Pancreas (tissue), 10 donors: ENCODE data around the gene GUCY1A2. TPM values are rescaled to one million over a fixed set of nuclear protein-coding genes. Genes with fewer than 3 reads are reported as not detected.

Experiments used
- ATAC-seq, 4 donors: fragments of 200-7000 bp; cut with Tn5 transposase; one replicate each; pipeline versions ENCODE4 v1.8.0 to v1.9.1; 2020; ENCODE audit warnings: mild to moderate bottlenecking in 4 of 4, moderate library complexity in 4 of 4
- DNase-seq, 6 donors: peaks; one replicate each; pipeline ENCODE4 v3.0.0-alpha.2; 2020
- FAIRE-seq: peaks from 2 replicates; lab custom pipeline; 2012; peaks lifted over from hg19 to GRCh38; lab: Jason Lieb, UNC
- H3K27ac ChIP-seq, 4 donors: fragments of 200-600 bp; sonication (generic); 1 replicate in 3 of 4; 2 replicates in 1 of 4; pipeline versions ENCODE4 v1.5.0 to v1.8.0; 2020
- H3K27me3 ChIP-seq, 4 donors: fragments of 200-600 bp; one replicate each; pipeline ENCODE4 v1.8.0; 2021
- H3K36me3 ChIP-seq, 3 donors: fragments of 200-600 bp; sonication (generic) in 1 of 3; one replicate each; pipeline versions ENCODE4 v1.5.0 to v1.8.0; 2020 to 2021
- H3K4me1 ChIP-seq, 3 donors: fragments of 200-600 bp; one replicate each; pipeline ENCODE4 v1.8.0; 2021
- H3K4me3 ChIP-seq, 4 donors: fragments of 200-600 bp; sonication (generic) in 2 of 4; one replicate each; pipeline versions ENCODE4 v1.5.0 to v1.8.0; 2020 to 2021
- H3K9me3 ChIP-seq, 4 donors: fragments of 200-600 bp; one replicate each; pipeline ENCODE4 v1.8.0; 2021
- CTCF ChIP-seq, 4 donors: fragments of 200-600 bp; sonication (generic) in 3 of 4; IDR thresholded peaks; one replicate each; pipeline versions ENCODE4 v1.5.0 to v1.8.0; 2021; ENCODE audit warnings: antibody characterized with exemption in 4 of 4
- WGBS, 2 donors: extraction: QIAGEN DNeasy Blood & Tissue Kit; methylation state at CpG; one replicate each; pipeline ENCODE4 v1.1.7; 2013; 5-methylcytosine and 5-hydroxymethylcytosine counted together
- intact Hi-C, 3 donors: fragments of 100-400 bp; cut with DNase I; formaldehyde crosslinking; loops; one replicate each; pipeline versions ENCODE4 v1.11.1 to v1.14.2; 2022
- polyA plus RNA-seq, 2 donors: library from polyadenylated mRNA; stranded (reverse); fragments of 200-250 nt; gene quantifications; one replicate each; pipeline ENCODE4 v1.2.3, GENCODE V29; 2013
- total RNA-seq, 6 donors: library from RNA; stranded (reverse); fragmentation: NEBNext Ultra II Directional in 4 of 6; extraction: Animal tissue kit (Norgen Biotek cat#: 25700) in 4 of 6; gene quantifications; one replicate each; pipeline versions ENCODE4 v1.2.1 to v1.2.4, GENCODE V29; 2021 to 2023
- donor health status: healthy with polysubstance abuse.
- donor health status: DM: no; HTN: no; CAD: no; lungs with moderate emphysema.
- donor health status: DM: no; HTN: no; CAD: no.
- donor health status: control.
- donor health status: control.
- donor health status: Bipolar disorder and iron deficiency.
- donor health status: DM: yes; HTN: yes; CAD: no.
- donor health status: DM: no; HTN: no; CAD: no.
- donor health status: DM: no; HTN: no; CAD: no.
- donor health status: DM: yes; HTN: yes; CAD: no.

GUCY1A2 gene
- total and polyA plus RNA-seq, 8 donors: 1.1 to 14.5 (median 7.9) TPM

GRCh38 chr11:106969644-106970355 lies 48.5 kb downstream of the GUCY1A2 start:
- H3K9me3 ChIP-seq: no peaks in the 10 kb centered on the region
- H3K4me1 ChIP-seq: no peaks in the 10 kb centered on the region
- ATAC-seq (no peak), FAIRE-seq (no peak), DNase-seq (no peak)
- H3K36me3 ChIP-seq: no peaks in the 10 kb centered on the region
- intact Hi-C loops: no loop called here
- H3K27me3 ChIP-seq: no peaks in the 10 kb centered on the region
- no peak overlapping the region for H3K4me3 ChIP-seq
- no peak for TF ChIP-seq CTCF (IDR thresholded peaks at IDR 0.05)
- WGBS, 2 donors: 79 to 94% methylated on average over 1 of the region's 1 CpG
- H3K27ac ChIP-seq: no peak overlapping the region

- no peak overlapping the region for H3K4me3 ChIP-seq
- TF ChIP-seq CTCF (IDR thresholded peaks at IDR 0.05): no peak
- no peaks in the 10 kb centered on the region for H3K9me3 ChIP-seq
- FAIRE-seq (no peak), ATAC-seq (no peak), DNase-seq (no peak)
- no peaks in the 10 kb centered on the region for H3K4me1 ChIP-seq
- H3K27me3 ChIP-seq: no peaks in the 10 kb centered on the region
- intact Hi-C loops: no loop called here
- WGBS, 2 donors: 67 to 85% methylated on average over 2 of the region's 2 CpGs
- H3K27ac ChIP-seq: no peak overlapping the region
- H3K36me3 ChIP-seq: no peaks in the 10 kb centered on the region
Observed at GRCh38 chr11:106962995-106963394, 55.3 kb downstream of the GUCY1A2 start.

- Histone ChIP-seq H3K4me3 (no peak overlapping the region), H3K27me3 (no peaks in the 10 kb centered on the region), H3K9me3 (no peaks in the 10 kb centered on the region), H3K4me1 (no peaks in the 10 kb centered on the region), H3K36me3 (no peaks in the 10 kb centered on the region), H3K27ac (no peak overlapping the region)
- TF ChIP-seq CTCF (IDR thresholded peaks at IDR 0.05): no peak
- ATAC-seq (no peak), FAIRE-seq (no peak), DNase-seq (no peak)
- intact Hi-C loops: no loop called here
- WGBS, 2 donors: 16 to 23% methylated on average over 1 of the region's 1 CpG
Observed at GRCh38 chr11:106961518-106961917, 56.8 kb downstream of the GUCY1A2 start.

- Histone ChIP-seq H3K4me1 (no peaks in the 10 kb centered on the region), H3K27me3 (no peaks in the 10 kb centered on the region), H3K4me3 (no peak overlapping the region), H3K27ac (no peak overlapping the region), H3K9me3 (no peaks in the 10 kb centered on the region), H3K36me3 (no peaks in the 10 kb centered on the region)
- no peak for TF ChIP-seq CTCF (IDR thresholded peaks at IDR 0.05)
- WGBS, 2 donors: 0 to 18% methylated on average over 1 of the region's 1 CpG
- ATAC-seq (no peak), DNase-seq (no peak), FAIRE-seq (no peak)
- intact Hi-C loops: no loop called here
Observed at GRCh38 chr11:106961048-106961447, 57.2 kb downstream of the GUCY1A2 start.

- DNase-seq (no peak), ATAC-seq (no peak), FAIRE-seq (no peak)
- WGBS, 2 donors: 77 to 79% methylated on average over 1 of the region's 1 CpG
- H3K4me3 ChIP-seq: no peak overlapping the region
- no peaks in the 10 kb centered on the region for H3K36me3 ChIP-seq
- H3K27ac ChIP-seq: no peak overlapping the region
- H3K4me1 ChIP-seq: no peaks in the 10 kb centered on the region
- no peak for TF ChIP-seq CTCF (IDR thresholded peaks at IDR 0.05)
- H3K27me3 ChIP-seq: no peaks in the 10 kb centered on the region
- intact Hi-C loops: no loop called here
- no peaks in the 10 kb centered on the region for H3K9me3 ChIP-seq
Observed at GRCh38 chr11:106959800-106960199, 58.5 kb downstream of the GUCY1A2 start.
